Measurements from ENCODE around the gene ZBTB12.

Gene ZBTB12

GRCh38 chr6:31896856-31897611 is 4.9 kb downstream of the ZBTB12 start:
- no peak for DNase-seq (ENCODE audit: low read depth)

GRCh38 chr6:31896493-31896855 is 5.4 kb downstream of the ZBTB12 start:
- no peak for DNase-seq (ENCODE audit: low read depth)

GRCh38 chr6:31892821-31893220 is 9.1 kb downstream of the ZBTB12 start:
- DNase-seq (ENCODE audit: low read depth): no peak

GRCh38 chr6:31889331-31889972 is 12.4 kb downstream of the ZBTB12 start:
- no peak for DNase-seq (ENCODE audit: low read depth)

GRCh38 chr6:31888276-31889258 is 13.3 kb downstream of the ZBTB12 start:
- no peak for DNase-seq (ENCODE audit: low read depth)

GRCh38 chr6:31887173-31888007 is 14.5 kb downstream of the ZBTB12 start:
- no peak for DNase-seq (ENCODE audit: low read depth)

- no peak for DNase-seq (ENCODE audit: low read depth)
Observed at GRCh38 chr6:31886541-31886991, 15.3 kb downstream of the ZBTB12 start.

GRCh38 chr6:31884528-31885035 is 17.3 kb downstream of the ZBTB12 start:
- DNase-seq (ENCODE audit: low read depth): no peak

- DNase-seq (ENCODE audit: low read depth): no peak
Observed at GRCh38 chr6:31883676-31884075, 18.2 kb downstream of the ZBTB12 start.

GRCh38 chr6:31882344-31882743 is 19.5 kb downstream of the ZBTB12 start:
- no peak for DNase-seq (ENCODE audit: low read depth)

GRCh38 chr6:31881136-31881859 is 20.6 kb downstream of the ZBTB12 start:
- DNase-seq (ENCODE audit: low read depth): no peak

GRCh38 chr6:31880616-31881015 is 21.3 kb downstream of the ZBTB12 start:
- no peak for DNase-seq (ENCODE audit: low read depth)

GRCh38 chr6:31879901-31880300 is 22.0 kb downstream of the ZBTB12 start:
- DNase-seq (ENCODE audit: low read depth): no peak

GRCh38 chr6:31879143-31879542 is 22.7 kb downstream of the ZBTB12 start:
- no peak for DNase-seq (ENCODE audit: low read depth)

- DNase-seq (ENCODE audit: low read depth): no peak
Observed at GRCh38 chr6:31878726-31879125, 23.2 kb downstream of the ZBTB12 start, which contains the start of gene SLC44A4. SLC44A4 (minus strand) TSS chr6:31878997; CDS start chr6:31878980, 17 bp downstream.

- DNase-seq (ENCODE audit: low read depth): no peak
Observed at GRCh38 chr6:31878222-31878621, 23.7 kb downstream of the ZBTB12 start.

GRCh38 chr6:31877651-31878161 is 24.2 kb downstream of the ZBTB12 start:
- DNase-seq (ENCODE audit: low read depth): no peak

- no peak for DNase-seq (ENCODE audit: low read depth)
Observed at GRCh38 chr6:31877125-31877650, 24.7 kb downstream of the ZBTB12 start.

GRCh38 chr6:31876357-31876756 is 25.5 kb downstream of the ZBTB12 start:
- DNase-seq (ENCODE audit: low read depth): no peak

GRCh38 chr6:31875877-31876276 is 26.0 kb downstream of the ZBTB12 start:
- DNase-seq (ENCODE audit: low read depth): no peak
